22Rv1 (cell line): Measurements from ENCODE around the gene SLC9A9.

Experiments used
- CTCF ChIP-seq: fragments of 450-650 bp; IDR thresholded peaks from 2 replicates; pipeline ENCODE4 v1.5.1; 2017; ENCODE audit warnings: mild to moderate bottlenecking
- ZFX ChIP-seq: fragments of 450-650 bp; IDR thresholded peaks from 2 replicates; pipeline ENCODE4 v1.6.1; 2017; ENCODE audit warnings: antibody characterized with exemption, borderline replicate concordance

- TF ChIP-seq CTCF, result no peak
- TF ChIP-seq ZFX, result no peak
Measured at GRCh38 chr3:143472731-143473523, 375.3 kb downstream of the SLC9A9 start.
